Astrocyte (in vitro differentiated cells and primary cell): Measurements from ENCODE around the gene WDHD1.

ENCODE experiments used
- EZH2 ChIP-seq: IDR thresholded peaks from 2 replicates; pipeline ENCODE4 v1.6.1; 2012; ENCODE audit warnings: mild to moderate bottlenecking, low read length, inconsistent platforms; ENCODE audit not compliant: insufficient read depth
- TF ChIP-seq, protein P1 (sequence below): IDR thresholded peaks from 2 replicates; pipeline ENCODE4 v1.5.1; 2011; ENCODE audit warnings: low read depth, mild to moderate bottlenecking, inconsistent platforms, low read length, moderate library complexity; ENCODE audit not compliant: insufficient read depth

DNA sequence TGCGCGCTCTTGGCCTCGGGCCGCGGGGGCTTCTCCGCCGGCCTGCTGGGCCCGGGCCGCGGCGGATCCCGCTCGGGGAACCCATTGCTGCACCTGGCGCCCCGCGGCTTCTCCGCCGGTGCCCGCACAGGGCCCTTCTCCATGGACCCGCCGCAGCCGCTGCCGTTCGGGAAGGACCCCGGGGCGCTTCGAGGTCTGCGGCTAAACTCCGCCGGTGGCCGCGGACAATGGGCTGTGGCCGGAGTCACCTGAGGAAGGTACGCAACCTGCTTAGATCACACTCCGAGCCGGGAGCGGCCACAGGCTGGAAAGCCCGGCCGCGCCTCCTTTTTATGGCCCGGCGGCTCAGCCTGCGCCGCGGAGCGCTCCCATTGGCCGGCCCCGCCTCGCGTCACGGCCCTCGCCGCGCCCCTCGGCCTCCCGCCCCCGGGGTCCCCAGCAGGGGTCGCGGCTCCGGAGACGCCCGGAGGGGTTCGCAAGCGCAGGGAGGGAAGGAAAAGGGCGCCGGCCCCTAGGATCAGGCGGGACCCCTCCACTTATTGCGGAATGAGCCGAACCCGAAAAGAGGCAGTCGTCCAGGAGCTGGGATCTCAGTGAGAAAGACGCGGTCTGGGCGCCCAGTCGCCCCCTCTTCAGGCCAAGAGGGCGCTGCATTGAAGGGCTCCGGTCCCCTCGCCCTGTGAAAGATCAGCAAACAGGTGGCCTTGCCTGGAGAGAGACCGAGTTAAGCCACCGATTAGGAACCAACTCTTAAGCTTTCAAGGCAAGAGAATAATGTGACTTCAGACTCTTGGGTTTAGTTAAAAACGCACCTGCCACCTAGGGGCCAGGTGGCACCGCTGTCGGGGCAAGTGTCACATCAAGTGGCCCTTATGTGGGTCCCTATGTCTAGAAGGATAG, 124.1 kb downstream of the WDHD1 start, which contains the start of gene GCH1:
- TF ChIP-seq EZH2 = no peak
- TF ChIP-seq, protein P1, sequence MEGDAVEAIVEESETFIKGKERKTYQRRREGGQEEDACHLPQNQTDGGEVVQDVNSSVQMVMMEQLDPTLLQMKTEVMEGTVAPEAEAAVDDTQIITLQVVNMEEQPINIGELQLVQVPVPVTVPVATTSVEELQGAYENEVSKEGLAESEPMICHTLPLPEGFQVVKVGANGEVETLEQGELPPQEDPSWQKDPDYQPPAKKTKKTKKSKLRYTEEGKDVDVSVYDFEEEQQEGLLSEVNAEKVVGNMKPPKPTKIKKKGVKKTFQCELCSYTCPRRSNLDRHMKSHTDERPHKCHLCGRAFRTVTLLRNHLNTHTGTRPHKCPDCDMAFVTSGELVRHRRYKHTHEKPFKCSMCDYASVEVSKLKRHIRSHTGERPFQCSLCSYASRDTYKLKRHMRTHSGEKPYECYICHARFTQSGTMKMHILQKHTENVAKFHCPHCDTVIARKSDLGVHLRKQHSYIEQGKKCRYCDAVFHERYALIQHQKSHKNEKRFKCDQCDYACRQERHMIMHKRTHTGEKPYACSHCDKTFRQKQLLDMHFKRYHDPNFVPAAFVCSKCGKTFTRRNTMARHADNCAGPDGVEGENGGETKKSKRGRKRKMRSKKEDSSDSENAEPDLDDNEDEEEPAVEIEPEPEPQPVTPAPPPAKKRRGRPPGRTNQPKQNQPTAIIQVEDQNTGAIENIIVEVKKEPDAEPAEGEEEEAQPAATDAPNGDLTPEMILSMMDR = peak; percentile 17
